ENCODE data around the gene CDK8. TPM values are rescaled to one million over a fixed set of nuclear protein-coding genes. Genes with fewer than 3 reads are reported as not detected.

CDK8 gene
- total RNA-seq, 2 donors from 2014 or later, result 29.4 to 33.1 TPM

DNA sequence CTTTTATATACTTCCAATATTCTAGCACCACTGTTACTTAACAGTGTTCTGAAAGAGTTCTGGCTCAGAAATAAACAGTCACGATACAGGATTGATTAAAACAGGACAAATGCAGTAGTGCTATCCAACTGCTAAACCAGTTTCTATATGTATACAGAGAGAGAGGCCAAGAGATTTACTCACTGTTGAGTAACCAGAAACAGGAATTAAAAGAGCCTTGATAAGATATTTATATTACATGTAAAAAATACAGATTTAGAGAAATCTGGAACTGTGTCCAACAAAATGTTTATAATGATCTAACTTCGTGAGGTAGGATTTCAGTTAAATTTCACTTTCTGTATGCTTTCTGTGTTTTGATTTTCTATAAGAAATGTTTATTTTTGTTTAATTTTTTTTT is 116.6 kb downstream of the CDK8 start:
- Histone ChIP-seq H3K9ac (ENCODE audit: extremely low read depth, low read length, poor library complexity, severe bottlenecking) (no peak overlapping the region), H3K4me1 (ENCODE audit: control insufficient read depth, insufficient read depth, low read length) (no peaks in the 10 kb centered on the region), H3K36me3 (ENCODE audit: control insufficient read depth, insufficient read depth, low read length) (peaks cover 13% of the 10 kb centered on the region), H3K9me3 (ENCODE audit: control insufficient read depth, low read length) (no peaks in the 10 kb centered on the region), H3K27me3 (ENCODE audit: control insufficient read depth, insufficient read depth, low read length, poor library complexity, severe bottlenecking) (no peaks in the 10 kb centered on the region), H3K4me3 (ENCODE audit: low read length) (no peak overlapping the region), H3K27ac (ENCODE audit: low read depth, low read length) (no peak overlapping the region)
- H3K4me3 Mint-ChIP-seq, result no peak overlapping the region
- TF ChIP-seq, protein P1, sequence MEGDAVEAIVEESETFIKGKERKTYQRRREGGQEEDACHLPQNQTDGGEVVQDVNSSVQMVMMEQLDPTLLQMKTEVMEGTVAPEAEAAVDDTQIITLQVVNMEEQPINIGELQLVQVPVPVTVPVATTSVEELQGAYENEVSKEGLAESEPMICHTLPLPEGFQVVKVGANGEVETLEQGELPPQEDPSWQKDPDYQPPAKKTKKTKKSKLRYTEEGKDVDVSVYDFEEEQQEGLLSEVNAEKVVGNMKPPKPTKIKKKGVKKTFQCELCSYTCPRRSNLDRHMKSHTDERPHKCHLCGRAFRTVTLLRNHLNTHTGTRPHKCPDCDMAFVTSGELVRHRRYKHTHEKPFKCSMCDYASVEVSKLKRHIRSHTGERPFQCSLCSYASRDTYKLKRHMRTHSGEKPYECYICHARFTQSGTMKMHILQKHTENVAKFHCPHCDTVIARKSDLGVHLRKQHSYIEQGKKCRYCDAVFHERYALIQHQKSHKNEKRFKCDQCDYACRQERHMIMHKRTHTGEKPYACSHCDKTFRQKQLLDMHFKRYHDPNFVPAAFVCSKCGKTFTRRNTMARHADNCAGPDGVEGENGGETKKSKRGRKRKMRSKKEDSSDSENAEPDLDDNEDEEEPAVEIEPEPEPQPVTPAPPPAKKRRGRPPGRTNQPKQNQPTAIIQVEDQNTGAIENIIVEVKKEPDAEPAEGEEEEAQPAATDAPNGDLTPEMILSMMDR (conservative IDR thresholded peaks at IDR 0.05), result no peak
- no peaks in the 10 kb centered on the region for H3K9me3 Mint-ChIP-seq
- no peaks in the 10 kb centered on the region for H3K27me3 Mint-ChIP-seq (ENCODE audit: insufficient read depth)
- no peak for DNase-seq
- WGBS, 2 experiments (ENCODE audit: insufficient coverage in 1 of 2, insufficient read length in 1 of 2), result 88 to 90% methylated on average over 2 of the region's 2 CpGs
- peaks cover 7% of the 10 kb centered on the region for H3K36me3 Mint-ChIP-seq (ENCODE audit: low read depth)
- H3K27ac Mint-ChIP-seq, result no peak overlapping the region
- H3K4me1 Mint-ChIP-seq, result no peaks in the 10 kb centered on the region

DNA sequence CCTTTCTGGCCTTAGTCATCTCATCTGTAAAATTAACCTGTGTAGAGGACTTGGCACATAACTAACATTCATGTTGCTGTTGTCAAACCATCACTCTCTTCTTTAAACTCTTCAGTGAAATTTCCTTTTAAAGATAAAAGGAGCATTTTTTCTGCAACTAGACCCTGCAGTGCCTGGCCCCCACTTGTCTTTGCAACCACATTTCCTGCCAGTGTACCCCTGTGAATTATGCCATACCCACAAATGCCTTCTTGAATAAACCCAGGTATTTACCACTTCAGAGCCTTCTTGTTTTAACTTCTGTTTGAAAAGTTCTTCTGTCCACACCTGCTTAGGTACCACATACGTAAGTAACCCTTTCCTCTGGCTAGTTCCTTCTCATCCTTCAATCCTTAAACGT is 118.8 kb downstream of the CDK8 start:
- Histone ChIP-seq H3K4me1 (ENCODE audit: control insufficient read depth, insufficient read depth, low read length) (no peaks in the 10 kb centered on the region), H3K9me3 (ENCODE audit: control insufficient read depth, low read length) (no peaks in the 10 kb centered on the region), H3K4me3 (ENCODE audit: low read length) (no peak overlapping the region), H3K27ac (ENCODE audit: low read depth, low read length) (no peak overlapping the region), H3K9ac (ENCODE audit: extremely low read depth, low read length, poor library complexity, severe bottlenecking) (no peak overlapping the region), H3K27me3 (ENCODE audit: control insufficient read depth, insufficient read depth, low read length, poor library complexity, severe bottlenecking) (no peaks in the 10 kb centered on the region), H3K36me3 (ENCODE audit: control insufficient read depth, insufficient read depth, low read length) (peaks cover 14% of the 10 kb centered on the region)
- Mint-ChIP-seq H3K4me1 (no peaks in the 10 kb centered on the region), H3K36me3 (ENCODE audit: low read depth) (peaks cover 7% of the 10 kb centered on the region), H3K9me3 (no peaks in the 10 kb centered on the region), H3K27me3 (ENCODE audit: insufficient read depth) (no peaks in the 10 kb centered on the region), H3K4me3 (no peak overlapping the region), H3K27ac (no peak overlapping the region)
- DNase-seq, result no peak
- TF ChIP-seq, protein P1 (conservative IDR thresholded peaks at IDR 0.05), result no peak
- WGBS, 2 experiments (ENCODE audit: insufficient coverage in 1 of 2, insufficient read length in 1 of 2), result 98% methylated on average over 2 of the region's 2 CpGs; no CpG with 5 or more reads in 1 of the 2 experiments

DNA sequence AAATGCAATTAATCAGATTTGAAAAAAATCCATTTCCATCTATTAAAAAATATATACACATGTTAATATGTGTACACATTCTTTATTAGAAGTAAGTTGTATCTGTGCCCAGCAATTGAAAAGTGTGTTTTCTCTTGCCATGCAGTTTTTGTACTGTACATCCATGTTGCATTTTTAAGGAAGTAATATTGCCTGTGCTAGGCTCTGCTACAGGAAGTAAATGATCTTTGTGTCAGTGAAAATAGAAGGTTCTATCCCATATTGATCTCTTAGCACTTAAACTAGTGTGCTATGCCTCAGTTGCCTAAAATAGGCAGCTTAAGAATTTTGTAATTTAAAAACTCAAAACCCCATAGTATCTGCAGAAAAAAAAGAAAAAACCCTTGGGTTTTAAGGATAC is 122.5 kb downstream of the CDK8 start:
- Histone ChIP-seq H3K27me3 (ENCODE audit: control insufficient read depth, insufficient read depth, low read length, poor library complexity, severe bottlenecking) (no peaks in the 10 kb centered on the region), H3K4me3 (ENCODE audit: low read length) (no peak overlapping the region), H3K9me3 (ENCODE audit: control insufficient read depth, low read length) (no peaks in the 10 kb centered on the region), H3K4me1 (ENCODE audit: control insufficient read depth, insufficient read depth, low read length) (no peaks in the 10 kb centered on the region), H3K9ac (ENCODE audit: extremely low read depth, low read length, poor library complexity, severe bottlenecking) (no peak overlapping the region), H3K36me3 (ENCODE audit: control insufficient read depth, insufficient read depth, low read length) (peaks cover 14% of the 10 kb centered on the region), H3K27ac (ENCODE audit: low read depth, low read length) (no peak overlapping the region)
- H3K27me3 Mint-ChIP-seq (ENCODE audit: insufficient read depth), result no peaks in the 10 kb centered on the region
- H3K4me3 Mint-ChIP-seq, result no peak overlapping the region
- H3K9me3 Mint-ChIP-seq, result no peaks in the 10 kb centered on the region
- no peak for DNase-seq
- no peaks in the 10 kb centered on the region for H3K4me1 Mint-ChIP-seq
- no peak overlapping the region for H3K27ac Mint-ChIP-seq
- peaks cover 10% of the 10 kb centered on the region for H3K36me3 Mint-ChIP-seq (ENCODE audit: low read depth)
- TF ChIP-seq, protein P1 (conservative IDR thresholded peaks at IDR 0.05), result no peak

Data from endodermal cell (in vitro differentiated cells).